H9 (cell line): ENCODE data around the gene LMO1. TPM values are rescaled to one million over a fixed set of nuclear protein-coding genes. Genes with fewer than 3 reads are reported as not detected.

Experiments used
- DNase-seq: peaks from one replicate; pipeline ENCODE4 v3.0.0-alpha.2; 2017
- H2AFZ ChIP-seq: one replicate; pipeline ENCODE4 v1.6.1; 2013; ENCODE audit warnings: mild to moderate bottlenecking, low read length, control low read depth, moderate library complexity
- H2AK5ac ChIP-seq: 2 replicates; pipeline ENCODE4 v1.6.1; 2013; ENCODE audit warnings: low read length, control low read depth, mixed read lengths; ENCODE audit not compliant: insufficient read length
- H2BK120ac ChIP-seq: one replicate; pipeline ENCODE4 v1.6.1; 2013; ENCODE audit warnings: low read depth, mild to moderate bottlenecking, low read length, control low read depth, inconsistent platforms; ENCODE audit not compliant: poor library complexity, severe bottlenecking
- H2BK12ac ChIP-seq: 2 replicates; pipeline ENCODE4 v1.6.1; 2013; ENCODE audit warnings: low read length, control low read depth, mixed read lengths, low read depth; ENCODE audit not compliant: insufficient read length
- H2BK15ac ChIP-seq: 2 replicates; pipeline ENCODE4 v1.6.1; 2013; ENCODE audit warnings: low read depth, low read length, control low read depth
- H2BK20ac ChIP-seq: one replicate; pipeline ENCODE4 v1.6.1; 2013; ENCODE audit warnings: low read depth, mild to moderate bottlenecking, low read length, control low read depth, inconsistent platforms; ENCODE audit not compliant: poor library complexity, severe bottlenecking
- H2BK5ac ChIP-seq: 2 replicates; pipeline ENCODE4 v1.6.1; 2013; ENCODE audit warnings: low read length, control low read depth, mixed read lengths; ENCODE audit not compliant: insufficient read length
- H3K14ac ChIP-seq: 2 replicates; pipeline ENCODE4 v1.6.1; 2013; ENCODE audit warnings: low read length, control low read depth; ENCODE audit not compliant: insufficient read depth
- H3K18ac ChIP-seq: 2 replicates; pipeline ENCODE4 v1.6.1; 2013; ENCODE audit warnings: low read depth, mild to moderate bottlenecking, mixed read lengths, low read length, control low read depth; ENCODE audit not compliant: insufficient read length
- H3K23ac ChIP-seq: 2 replicates; pipeline ENCODE4 v1.6.1; 2013; ENCODE audit warnings: low read length, control low read depth, mixed read lengths, low read depth; ENCODE audit not compliant: insufficient read length
- H3K23me2 ChIP-seq: 2 replicates; pipeline ENCODE4 v1.6.1; 2013; ENCODE audit warnings: low read depth, mild to moderate bottlenecking, mixed read lengths, low read length, control low read depth; ENCODE audit not compliant: insufficient read length, poor library complexity, severe bottlenecking
- H3K27ac ChIP-seq: 2 replicates; pipeline ENCODE4 v1.5.1; 2013; ENCODE audit warnings: low read length, control low read depth, mixed read lengths, low read depth; ENCODE audit not compliant: insufficient read length
- H3K27me3 ChIP-seq: 2 replicates; pipeline ENCODE4 v1.6.1; 2013; ENCODE audit warnings: low read length, control low read depth, inconsistent platforms; ENCODE audit not compliant: insufficient read depth
- H3K4ac ChIP-seq: 2 replicates; pipeline ENCODE4 v1.6.1; 2013; ENCODE audit warnings: low read depth, mild to moderate bottlenecking, control low read depth, inconsistent platforms, low read length, moderate library complexity
- H3K4me1 ChIP-seq: 2 replicates; pipeline ENCODE4 v1.6.1; 2013; ENCODE audit warnings: low read length, control low read depth, inconsistent platforms; ENCODE audit not compliant: insufficient read depth
- H3K4me2 ChIP-seq: 2 replicates; pipeline ENCODE4 v1.6.1; 2013; ENCODE audit warnings: low read length, control low read depth, mixed read lengths; ENCODE audit not compliant: insufficient read length, insufficient read depth
- H3K56ac ChIP-seq: 2 replicates; pipeline ENCODE4 v1.6.1; 2013; ENCODE audit warnings: low read depth, mild to moderate bottlenecking, mixed read lengths, low read length, control low read depth; ENCODE audit not compliant: insufficient read length
- H3K79me1 ChIP-seq: 2 replicates; pipeline ENCODE4 v1.6.1; 2013; ENCODE audit warnings: low read depth, mild to moderate bottlenecking, moderate library complexity, low read length, control low read depth, inconsistent platforms; ENCODE audit not compliant: insufficient read depth, poor library complexity, severe bottlenecking
- H3K79me2 ChIP-seq: 2 replicates; pipeline ENCODE4 v1.6.1; 2013; ENCODE audit warnings: low read length, control low read depth, inconsistent platforms; ENCODE audit not compliant: insufficient read depth
- H3K9ac ChIP-seq: 2 replicates; pipeline ENCODE4 v1.6.1; 2013; ENCODE audit warnings: low read length, control low read depth, mixed read lengths; ENCODE audit not compliant: insufficient read length; ENCODE audit errors: extremely low read depth
- H3K9me3 ChIP-seq: one replicate; pipeline ENCODE4 v1.6.1; 2013; ENCODE audit warnings: low read depth, low read length, inconsistent platforms; ENCODE audit not compliant: control insufficient read depth
- H3T11ph ChIP-seq: one replicate; pipeline ENCODE4 v1.6.1; 2013; ENCODE audit warnings: mild to moderate bottlenecking, low read length, control low read depth, inconsistent platforms
- H4K20me1 ChIP-seq: one replicate; pipeline ENCODE4 v1.6.1; 2013; ENCODE audit not compliant: control insufficient read depth, insufficient read length, insufficient read depth
- H4K5ac ChIP-seq: 2 replicates; pipeline ENCODE4 v1.6.1; 2013; ENCODE audit warnings: low read depth, mild to moderate bottlenecking, mixed read lengths, low read length, control low read depth; ENCODE audit not compliant: insufficient read length
- H4K8ac ChIP-seq: replicated peaks from 2 replicates; pipeline ENCODE4 v1.6.1; 2013; ENCODE audit warnings: low read length, control low read depth, mixed read lengths, low read depth; ENCODE audit not compliant: insufficient read length
- H4K91ac ChIP-seq: 2 replicates; pipeline ENCODE4 v1.6.1; 2013; ENCODE audit warnings: low read depth, mild to moderate bottlenecking, moderate library complexity, mixed read lengths, low read length, control low read depth; ENCODE audit not compliant: insufficient read length
- H3K27ac Mint-ChIP-seq, 3 experiments: 2 replicates in 2 of 3; 3 replicates in 1 of 3; pipeline ENCODE4 v1.8.0; 2020 to 2021; ENCODE audit warnings: mixed read lengths in 3 of 3, mild to moderate bottlenecking in 1 of 3, moderate library complexity in 1 of 3
- H3K27me3 Mint-ChIP-seq: 2 replicates; pipeline ENCODE4 v1.8.0; 2021; ENCODE audit warnings: low read depth, mild to moderate bottlenecking, moderate library complexity, mixed read lengths
- H3K36me3 Mint-ChIP-seq, 3 experiments: 2 replicates in 2 of 3; 3 replicates in 1 of 3; pipeline ENCODE4 v1.8.0; 2020 to 2021; ENCODE audit warnings: low read depth in 3 of 3, mixed read lengths in 3 of 3; ENCODE audit not compliant: insufficient read depth in 1 of 3
- H3K4me1 Mint-ChIP-seq, 2 experiments: 2 replicates each; pipeline ENCODE4 v1.8.0; 2020; ENCODE audit warnings: mixed read lengths in 2 of 2
- H3K4me3 Mint-ChIP-seq, 2 experiments: 2 replicates in 1 of 2; 3 replicates in 1 of 2; pipeline ENCODE4 v1.8.0; 2020 to 2021; ENCODE audit warnings: mild to moderate bottlenecking in 2 of 2, mixed read lengths in 2 of 2, moderate library complexity in 1 of 2
- H3K9me3 Mint-ChIP-seq, 2 experiments: 2 replicates in 1 of 2; 3 replicates in 1 of 2; pipeline ENCODE4 v1.8.0; 2020; ENCODE audit warnings: mild to moderate bottlenecking in 2 of 2, mixed read lengths in 2 of 2, moderate library complexity in 1 of 2
- WGBS: extraction: QIAGEN DNeasy Blood & Tissue Kit; methylation state at CpG from one replicate; pipeline ENCODE4 v1.1.7; 2013; ENCODE audit warnings: missing lambda C conversion rate, low lambda C conversion rate, mixed read lengths; ENCODE audit not compliant: insufficient read length; ENCODE audit errors: extremely low coverage; 5-methylcytosine and 5-hydroxymethylcytosine counted together
- total RNA-seq: library from RNA; stranded (reverse); gene quantifications from 2 replicates; pipeline ENCODE4 v1.2.1, GENCODE V29; 2021
- TF ChIP-seq, protein P1 (sequence below): fragments of 200-600 bp; sonication (generic); conservative IDR thresholded peaks from 3 replicates; pipeline ENCODE4 v1.8.0; 2021; ENCODE audit warnings: antibody characterized with exemption, mild to moderate bottlenecking

Gene LMO1
- total RNA-seq, 1 experiment from 2014 or later = 0.50 TPM

DNA sequence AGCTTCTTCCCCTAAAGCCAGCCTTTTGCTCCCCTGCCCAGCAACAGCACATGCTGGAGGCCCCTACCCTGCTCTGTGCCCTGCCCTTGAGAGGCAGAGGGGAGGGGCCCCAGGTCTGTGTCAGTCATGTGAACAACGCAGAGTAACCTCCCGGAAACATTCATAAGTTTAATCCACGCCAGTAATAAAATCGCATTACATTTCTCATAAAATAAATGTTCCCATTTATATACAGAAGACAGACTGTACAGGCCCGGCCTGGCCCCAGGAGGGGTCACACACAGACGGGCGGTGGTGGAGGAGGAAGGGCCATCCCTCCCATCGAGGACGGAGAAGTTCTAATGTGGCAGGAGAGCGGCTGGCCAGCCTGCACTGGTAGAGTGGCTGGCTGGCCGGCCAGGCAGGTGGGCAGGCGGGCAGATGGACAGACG is 39.5 kb downstream of the LMO1 start:
- Histone ChIP-seq H2AK5ac (no peak overlapping the region), H2BK120ac (no peak overlapping the region), H3T11ph (no peak overlapping the region), H2AFZ (no peak overlapping the region), H2BK15ac (no peak overlapping the region), H3K23me2 (no peaks in the 10 kb centered on the region), H3K27ac (no peak overlapping the region), H3K23ac (no peak overlapping the region), H3K27me3 (no peaks in the 10 kb centered on the region), H3K4me1 (no peaks in the 10 kb centered on the region), H2BK20ac (no peak overlapping the region), H4K5ac (no peak overlapping the region), H3K9me3 (no peaks in the 10 kb centered on the region), H3K79me1 (no peaks in the 10 kb centered on the region), H3K4ac (no peak overlapping the region), H4K8ac (no peak overlapping the region), H4K20me1 (no peaks in the 10 kb centered on the region), H2BK5ac (no peak overlapping the region), H3K9ac (no peak overlapping the region), H2BK12ac (no peak overlapping the region), H4K91ac (no peak overlapping the region), H3K18ac (no peak overlapping the region), H3K14ac (no peak overlapping the region), H3K56ac (no peak overlapping the region), H3K79me2 (no peaks in the 10 kb centered on the region), H3K4me2 (no peak overlapping the region)
- H3K27me3 Mint-ChIP-seq = peaks cover 9% of the 10 kb centered on the region
- H3K9me3 Mint-ChIP-seq = no peaks in the 10 kb centered on the region
- TF ChIP-seq, protein P1, sequence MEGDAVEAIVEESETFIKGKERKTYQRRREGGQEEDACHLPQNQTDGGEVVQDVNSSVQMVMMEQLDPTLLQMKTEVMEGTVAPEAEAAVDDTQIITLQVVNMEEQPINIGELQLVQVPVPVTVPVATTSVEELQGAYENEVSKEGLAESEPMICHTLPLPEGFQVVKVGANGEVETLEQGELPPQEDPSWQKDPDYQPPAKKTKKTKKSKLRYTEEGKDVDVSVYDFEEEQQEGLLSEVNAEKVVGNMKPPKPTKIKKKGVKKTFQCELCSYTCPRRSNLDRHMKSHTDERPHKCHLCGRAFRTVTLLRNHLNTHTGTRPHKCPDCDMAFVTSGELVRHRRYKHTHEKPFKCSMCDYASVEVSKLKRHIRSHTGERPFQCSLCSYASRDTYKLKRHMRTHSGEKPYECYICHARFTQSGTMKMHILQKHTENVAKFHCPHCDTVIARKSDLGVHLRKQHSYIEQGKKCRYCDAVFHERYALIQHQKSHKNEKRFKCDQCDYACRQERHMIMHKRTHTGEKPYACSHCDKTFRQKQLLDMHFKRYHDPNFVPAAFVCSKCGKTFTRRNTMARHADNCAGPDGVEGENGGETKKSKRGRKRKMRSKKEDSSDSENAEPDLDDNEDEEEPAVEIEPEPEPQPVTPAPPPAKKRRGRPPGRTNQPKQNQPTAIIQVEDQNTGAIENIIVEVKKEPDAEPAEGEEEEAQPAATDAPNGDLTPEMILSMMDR = no peak
- H3K36me3 Mint-ChIP-seq = no peaks in the 10 kb centered on the region
- H3K4me3 Mint-ChIP-seq = no peak overlapping the region
- H3K27ac Mint-ChIP-seq = no peak overlapping the region; a peak in 1 of 7 replicates
- peaks cover 20 to 29% of the 10 kb centered on the region in 2 experiments for H3K4me1 Mint-ChIP-seq
- no CpG with 5 or more reads among the region's 13 CpGs for WGBS
- DNase-seq = no peak
